HG03342 (cell line): ENCODE results near the gene PLRG1.

Source experiments
- ATAC-seq: cut with Tn5 transposase; IDR thresholded peaks from one replicate; pipeline ENCODE4 v1.9.1; 2021; ENCODE audit warnings: mild to moderate bottlenecking, moderate library complexity; ENCODE audit not compliant: unreplicated experiment

Gene PLRG1

DNA sequence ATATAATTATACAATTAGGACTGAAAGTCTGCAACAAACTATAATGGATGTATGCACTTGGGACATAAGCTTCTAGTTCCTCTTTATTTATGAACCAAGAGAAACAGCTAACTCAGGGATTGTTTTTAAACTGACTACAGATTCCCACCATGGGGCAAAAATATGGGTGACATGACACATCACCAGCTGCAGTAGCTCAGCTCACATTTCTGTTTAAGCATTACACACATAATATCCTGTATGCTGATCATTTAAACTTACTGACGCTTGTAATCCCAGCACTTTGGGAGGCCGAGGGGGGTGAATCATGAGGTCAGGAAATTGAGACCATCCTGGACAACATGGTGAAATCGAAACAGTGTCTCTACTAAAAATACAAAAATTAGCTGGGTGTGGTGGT is 24.1 kb upstream of the PLRG1 start:
- ATAC-seq = no peak

DNA sequence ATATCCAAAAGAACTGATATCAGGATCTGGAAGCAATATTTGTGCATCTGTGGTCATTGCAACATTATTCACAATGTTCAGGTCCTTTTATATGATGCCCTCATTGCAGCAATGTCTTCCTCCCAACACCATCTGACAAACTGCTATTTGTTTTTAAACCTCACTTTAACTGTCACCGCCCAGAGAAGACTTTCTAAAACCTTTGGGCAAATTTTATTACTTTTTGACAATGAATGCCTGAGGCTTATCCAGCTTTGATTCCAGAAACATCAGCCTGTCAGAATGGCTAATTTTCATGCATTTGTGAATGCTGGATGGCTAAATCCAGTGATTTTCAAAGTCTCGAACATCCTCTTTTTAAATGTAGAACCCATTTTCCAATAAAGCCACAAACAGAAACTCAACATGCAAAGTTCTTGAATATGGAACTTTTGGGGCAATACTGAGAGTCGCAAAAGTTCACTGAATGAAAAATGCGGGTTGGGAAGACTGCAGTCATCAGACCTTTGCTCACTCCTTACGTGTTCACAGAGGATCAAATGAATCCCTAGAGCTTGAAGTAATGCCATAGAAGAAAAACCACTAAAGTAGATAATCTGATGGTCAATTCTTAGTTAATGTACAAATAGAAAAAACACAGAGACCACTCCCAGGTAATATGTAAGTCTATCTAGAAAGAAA is 23.1 kb upstream of the PLRG1 start:
- ATAC-seq = no peak

DNA sequence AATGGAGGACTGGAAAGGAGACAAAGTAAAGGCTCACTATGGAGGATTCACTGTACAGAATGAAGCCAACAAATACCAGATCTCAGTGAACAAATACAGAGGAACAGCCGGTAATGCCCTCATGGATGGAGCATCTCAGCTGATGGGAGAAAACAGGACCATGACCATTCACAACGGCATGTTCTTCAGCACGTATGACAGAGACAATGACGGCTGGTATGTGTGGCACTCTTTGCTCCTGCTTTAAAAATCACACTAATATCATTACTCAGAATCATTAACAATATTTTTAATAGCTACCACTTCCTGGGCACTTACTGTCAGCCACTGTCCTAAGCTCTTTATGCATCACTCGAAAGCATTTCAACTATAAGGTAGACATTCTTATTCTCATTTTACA is 19.4 kb upstream of the PLRG1 start:
- ATAC-seq = no peak

DNA sequence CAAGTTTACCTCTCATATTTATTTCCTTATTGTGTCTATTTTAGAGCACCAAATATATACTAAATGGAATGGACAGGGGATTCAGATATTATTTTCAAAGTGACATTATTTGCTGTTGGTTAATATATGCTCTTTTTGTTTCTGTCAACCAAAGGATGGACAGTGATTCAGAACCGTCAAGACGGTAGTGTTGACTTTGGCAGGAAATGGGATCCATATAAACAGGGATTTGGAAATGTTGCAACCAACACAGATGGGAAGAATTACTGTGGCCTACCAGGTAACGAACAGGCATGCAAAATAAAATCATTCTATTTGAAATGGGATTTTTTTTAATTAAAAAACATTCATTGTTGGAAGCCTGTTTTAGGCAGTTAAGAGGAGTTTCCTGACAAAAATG is 18.8 kb upstream of the PLRG1 start:
- ATAC-seq = no peak

DNA sequence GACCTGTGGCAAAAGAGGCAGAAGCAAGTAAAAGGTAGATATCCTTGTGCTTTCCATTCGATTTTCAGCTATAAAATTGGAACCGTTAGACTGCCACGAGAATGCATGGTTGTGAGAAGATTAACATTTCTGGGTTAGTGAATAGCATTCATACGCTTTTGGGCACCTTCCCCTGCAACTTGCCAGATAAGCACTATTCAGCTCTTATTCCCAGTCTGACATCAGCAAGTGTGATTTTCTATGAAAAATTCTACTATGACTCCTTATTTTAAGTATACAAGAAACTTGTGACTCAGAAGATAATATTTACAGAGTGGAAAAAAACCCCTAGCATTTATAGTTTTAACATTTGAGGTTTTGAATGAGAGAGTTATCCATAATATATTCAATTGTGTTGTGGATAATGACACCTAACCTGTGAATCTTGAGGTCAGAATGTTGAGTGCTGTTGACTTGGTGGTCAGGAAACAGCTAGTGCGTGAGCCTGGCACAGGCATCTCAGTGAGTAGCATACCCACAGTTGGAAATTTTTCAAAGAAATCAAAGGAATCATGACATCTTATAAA is 16.5 kb upstream of the PLRG1 start:
- ATAC-seq = no peak

DNA sequence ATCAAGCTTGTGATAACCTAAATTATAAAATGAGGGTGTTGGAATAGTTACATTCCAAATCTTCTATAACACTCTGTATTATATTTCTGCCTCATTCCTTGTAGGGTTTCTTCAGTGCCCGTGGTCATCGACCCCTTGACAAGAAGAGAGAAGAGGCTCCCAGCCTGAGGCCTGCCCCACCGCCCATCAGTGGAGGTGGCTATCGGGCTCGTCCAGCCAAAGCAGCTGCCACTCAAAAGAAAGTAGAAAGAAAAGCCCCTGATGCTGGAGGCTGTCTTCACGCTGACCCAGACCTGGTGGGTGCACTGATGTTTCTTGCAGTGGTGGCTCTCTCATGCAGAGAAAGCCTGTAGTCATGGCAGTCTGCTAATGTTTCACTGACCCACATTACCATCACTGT is 15.5 kb upstream of the PLRG1 start:
- ATAC-seq = no peak

DNA sequence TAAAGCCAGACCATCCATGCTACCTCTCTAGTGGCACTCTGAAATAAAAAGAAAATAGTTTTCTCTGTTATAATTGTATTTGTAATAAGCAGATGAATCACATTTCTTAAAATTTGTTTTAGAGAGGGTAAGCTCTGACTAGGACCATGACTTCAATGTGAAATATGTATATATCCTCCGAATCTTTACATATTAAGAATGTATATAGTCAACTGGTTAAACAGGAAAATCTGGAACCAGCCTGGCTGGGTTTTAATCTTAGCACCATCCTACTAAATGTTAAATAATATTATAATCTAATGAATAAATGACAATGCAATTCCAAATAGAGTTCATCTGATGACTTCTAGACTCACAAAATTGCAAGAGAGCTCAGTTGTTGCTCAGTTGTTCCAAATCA is 14.1 kb upstream of the PLRG1 start:
- no peak for ATAC-seq

DNA sequence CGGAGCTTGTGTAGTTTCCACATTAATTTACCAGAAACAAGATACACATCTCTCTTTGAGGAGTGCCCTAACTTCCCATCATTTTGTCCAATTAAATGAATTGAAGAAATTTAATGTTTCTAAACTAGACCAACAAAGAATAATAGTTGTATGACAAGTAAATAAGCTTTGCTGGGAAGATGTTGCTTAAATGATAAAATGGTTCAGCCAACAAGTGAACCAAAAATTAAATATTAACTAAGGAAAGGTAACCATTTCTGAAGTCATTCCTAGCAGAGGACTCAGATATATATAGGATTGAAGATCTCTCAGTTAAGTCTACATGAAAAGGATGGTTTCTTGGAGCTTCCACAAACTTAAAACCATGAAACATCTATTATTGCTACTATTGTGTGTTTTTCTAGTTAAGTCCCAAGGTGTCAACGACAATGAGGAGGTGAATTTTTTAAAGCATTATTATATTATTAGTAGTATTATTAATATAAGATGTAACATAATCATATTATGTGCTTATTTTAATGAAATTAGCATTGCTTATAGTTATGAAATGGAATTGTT is 12.6 kb upstream of the PLRG1 start, which contains the start of gene FGB:
TSS of gene FGB (plus strand) at position 315 of the 558 bp plus-strand sequence. CDS start at position 323, 8 bp downstream.
- ATAC-seq = no peak

DNA sequence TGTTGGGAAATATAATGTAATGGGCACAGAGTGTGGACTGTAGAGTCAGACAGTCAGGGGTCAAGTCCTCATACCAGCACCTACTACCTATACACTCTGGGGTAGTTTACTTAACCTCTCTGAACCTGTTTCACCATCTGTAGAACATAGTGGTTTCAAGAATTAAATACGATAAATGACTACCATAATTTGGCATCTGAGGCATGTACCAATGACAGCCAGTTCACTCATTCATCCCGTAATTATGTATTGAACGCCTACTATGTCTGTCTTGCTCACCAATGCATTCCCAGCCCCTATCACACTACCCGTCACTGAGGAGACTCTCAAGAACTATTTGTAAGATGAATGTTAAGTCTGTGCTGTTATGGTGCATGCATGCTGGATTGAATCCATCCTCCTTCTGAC is 10.6 kb upstream of the PLRG1 start:
- no peak for ATAC-seq

DNA sequence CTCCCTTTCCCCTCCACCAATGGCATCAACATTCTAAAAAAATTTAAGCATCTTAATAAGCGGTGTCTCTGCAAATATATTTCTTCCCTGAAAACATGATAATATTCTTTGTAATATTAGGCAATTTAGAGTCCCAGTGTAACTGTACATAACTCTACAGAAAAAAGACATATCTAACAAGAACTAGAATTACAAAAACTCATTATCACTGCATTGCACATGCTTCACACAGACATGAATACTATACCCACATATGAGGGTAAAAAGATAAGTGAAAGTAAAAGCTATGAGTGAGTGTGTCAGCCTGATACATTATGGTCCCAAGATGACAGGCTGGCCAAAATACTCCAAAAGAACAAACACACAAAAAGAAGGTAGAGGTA is 10.2 kb upstream of the PLRG1 start:
- no peak for ATAC-seq

DNA sequence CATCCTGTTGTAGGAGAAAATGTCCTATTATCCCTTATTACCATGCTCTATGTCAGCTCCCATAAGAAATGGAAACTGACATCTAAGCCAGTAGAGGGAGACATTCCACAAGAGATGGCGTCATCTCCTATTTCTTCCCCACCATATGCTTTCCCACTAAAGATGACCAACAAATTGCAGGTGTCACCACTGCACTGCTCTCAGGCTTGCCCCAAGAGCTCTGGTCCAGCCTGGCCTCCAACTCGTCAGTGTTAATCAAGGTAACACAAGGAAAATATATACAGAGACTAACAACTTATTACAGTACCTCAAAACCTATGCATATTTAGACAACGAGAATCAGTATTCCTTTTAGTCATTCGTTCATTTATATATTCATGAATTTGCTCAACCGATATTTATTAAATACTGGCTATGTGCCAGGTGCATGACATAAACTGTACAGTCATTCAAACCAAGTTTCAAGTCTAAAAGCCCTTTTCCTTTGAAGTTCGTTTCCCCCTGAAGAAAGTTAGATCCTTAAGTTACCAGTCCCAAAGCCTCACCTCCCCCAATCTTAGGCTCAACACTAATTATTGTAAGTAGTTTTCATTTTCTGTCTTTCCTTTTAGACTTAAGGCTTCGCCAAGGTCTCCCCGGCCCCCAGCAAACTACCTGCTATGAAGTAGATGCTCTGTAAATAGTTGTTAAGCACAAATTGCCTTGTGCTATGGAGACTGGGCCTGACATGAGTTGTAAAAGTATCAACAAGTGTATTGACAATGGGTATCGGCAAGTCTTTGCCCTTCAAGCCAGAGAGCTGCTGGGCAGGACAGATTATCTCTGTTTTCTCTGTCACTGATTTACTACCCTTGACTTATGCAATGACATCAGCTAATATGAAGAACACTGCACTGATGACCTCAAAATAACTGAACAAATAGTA is 9.6 kb upstream of the PLRG1 start:
- peak; percentile 87 for ATAC-seq

DNA sequence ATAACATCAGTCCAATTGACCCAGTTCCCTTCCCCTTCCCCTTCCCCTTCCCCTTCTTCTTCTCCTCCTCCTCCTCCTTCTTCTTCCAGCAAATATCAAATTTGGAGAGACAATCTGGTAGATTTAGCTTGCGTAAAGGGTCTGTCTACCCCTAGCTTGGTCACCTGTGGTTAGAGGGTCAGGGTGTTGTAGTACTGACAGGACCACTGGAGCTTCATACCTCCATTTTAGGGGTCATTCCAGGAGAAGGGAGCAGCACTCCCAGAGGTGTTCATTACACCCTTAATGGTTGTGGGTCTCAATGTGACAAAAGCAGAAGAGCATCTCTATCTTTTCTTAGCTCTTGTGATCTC is 8.9 kb upstream of the PLRG1 start:
- ATAC-seq = peak; percentile 16

DNA sequence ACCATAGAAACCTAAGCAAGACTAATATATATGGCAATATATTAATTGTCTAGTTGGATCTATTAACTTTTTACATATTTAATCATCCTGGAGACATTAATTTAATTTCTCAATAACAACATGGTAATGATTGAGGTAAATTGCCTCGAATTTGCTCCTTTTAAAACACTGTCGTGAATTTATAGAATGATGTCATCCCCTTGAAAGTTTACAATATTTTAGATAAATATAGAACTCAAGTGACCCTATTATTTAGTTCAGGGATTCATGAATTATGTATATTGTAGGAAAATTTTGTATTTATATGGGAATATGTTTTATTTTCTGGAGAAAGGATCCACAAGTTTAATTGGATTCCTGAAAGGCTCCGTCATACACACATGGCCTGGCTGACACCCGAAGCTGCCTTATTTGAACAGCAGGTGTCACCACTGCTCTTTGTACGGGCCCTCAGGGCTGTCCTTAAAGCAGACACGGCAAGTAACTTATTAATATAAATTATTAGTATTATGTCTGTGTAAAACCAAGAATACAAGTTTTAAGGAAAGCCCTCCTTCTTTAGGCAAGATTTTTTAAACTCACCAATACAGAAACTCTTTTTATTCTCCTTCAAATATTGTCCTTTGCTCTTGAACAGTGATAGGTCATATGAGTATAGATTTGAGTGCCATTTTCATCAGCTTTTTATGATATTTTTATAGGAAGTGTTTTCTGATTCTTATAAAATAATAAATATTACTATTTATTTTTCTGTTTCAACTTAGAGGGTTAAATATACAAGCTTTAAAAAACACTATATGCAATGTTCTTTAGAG is 1.9 kb upstream of the PLRG1 start:
- ATAC-seq = peak; percentile 55

DNA sequence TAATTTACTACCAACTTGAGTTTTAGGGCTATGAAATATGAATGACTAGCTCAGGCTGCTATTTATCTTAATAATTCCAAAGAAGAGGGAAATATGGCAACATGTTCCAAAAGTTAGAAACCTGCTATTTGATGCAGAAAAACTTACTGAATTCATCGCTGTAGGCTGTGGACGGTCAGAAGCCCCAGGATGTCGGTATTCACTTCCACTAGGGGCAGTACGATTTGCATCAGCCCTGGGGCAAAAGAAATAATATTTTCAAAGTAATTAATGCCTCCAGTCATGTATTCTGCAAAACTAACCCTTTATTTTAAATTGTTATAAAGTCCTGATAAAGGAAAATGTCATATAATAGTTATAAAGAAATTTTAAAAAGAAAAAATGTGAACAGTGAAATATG is 4.5 kb downstream of the PLRG1 start:
- ATAC-seq = no peak

DNA sequence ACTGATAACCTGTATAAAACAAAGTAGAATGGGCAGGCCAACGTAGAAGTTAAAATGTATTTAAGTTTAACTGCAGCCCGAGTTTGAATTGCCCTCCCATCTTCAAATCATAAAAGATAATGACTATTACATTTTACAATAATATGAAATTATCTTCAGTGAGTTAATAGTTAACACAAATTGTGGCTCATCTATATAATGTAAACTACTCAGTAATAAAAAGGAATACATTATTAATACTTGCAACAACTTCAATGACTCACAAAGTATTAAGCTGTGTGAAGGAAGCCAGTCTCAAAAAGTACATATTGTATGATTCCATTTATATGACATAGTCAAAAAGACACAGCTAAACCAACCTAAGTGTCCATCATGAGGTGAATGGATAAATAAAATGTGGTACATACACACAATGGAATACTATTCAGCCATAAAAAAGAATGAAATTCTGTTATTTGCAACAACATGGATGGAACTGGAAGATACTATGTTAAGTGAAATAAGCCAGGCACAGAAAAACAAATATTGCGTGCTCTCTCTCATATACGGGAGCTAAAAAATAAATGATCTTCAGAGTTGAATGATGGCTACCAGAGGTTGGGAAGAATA is 7.8 kb downstream of the PLRG1 start:
- no peak for ATAC-seq

DNA sequence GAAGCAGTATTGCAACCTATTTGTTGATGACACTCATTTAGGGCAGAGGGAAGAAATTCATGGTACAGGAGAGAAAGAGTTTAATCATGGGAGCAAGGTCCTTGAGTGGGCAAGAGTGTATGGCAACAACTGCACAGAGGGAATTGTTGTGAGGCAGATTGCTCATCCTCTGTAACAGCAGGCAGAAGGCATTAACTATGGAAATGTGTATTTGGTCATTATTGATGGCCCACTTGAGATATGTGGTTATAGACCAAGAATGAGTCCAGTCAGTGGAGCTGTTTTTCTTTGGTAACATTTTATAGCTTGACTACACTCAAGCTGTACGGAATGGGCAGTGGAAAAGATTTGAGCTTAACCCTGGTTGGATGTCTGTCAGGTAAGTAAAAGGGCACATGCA is 15.9 kb downstream of the PLRG1 start:
- no peak for ATAC-seq

DNA sequence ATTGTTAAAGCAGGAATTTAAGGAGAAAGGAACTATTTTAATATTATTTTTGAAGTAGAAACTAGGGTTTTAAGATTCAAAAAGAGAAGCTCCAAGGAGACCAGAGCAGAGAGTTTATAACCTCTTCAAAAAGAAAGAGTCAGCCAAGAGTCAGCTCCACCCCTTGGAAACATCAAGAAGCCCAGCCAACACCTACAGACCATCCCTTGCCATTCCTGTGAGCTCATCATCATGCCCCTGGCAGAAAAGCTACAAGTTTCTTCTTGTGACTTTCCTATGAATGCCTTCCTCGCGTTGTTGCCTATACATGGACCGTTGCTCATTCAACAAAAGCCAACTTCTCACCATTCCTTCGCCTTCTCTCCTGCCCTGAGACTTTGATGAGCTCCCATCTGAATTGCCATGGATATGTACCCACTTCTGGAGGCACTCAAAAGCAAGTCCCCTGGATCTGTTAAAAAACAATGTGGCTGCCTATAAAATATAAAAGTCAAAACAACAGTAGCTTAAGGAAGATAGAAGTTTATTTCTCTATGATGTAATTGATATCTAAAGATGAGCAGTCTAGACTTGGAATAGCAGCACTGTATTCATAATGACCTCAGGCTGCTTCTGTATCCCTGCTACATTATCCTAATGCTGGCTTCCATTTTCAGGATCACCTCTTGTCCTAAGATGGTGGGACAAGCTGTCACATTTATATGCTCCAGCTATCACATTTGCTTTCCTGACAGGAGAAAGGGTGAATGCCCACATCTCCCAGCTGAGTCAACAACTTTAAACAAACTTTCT is 20.3 kb downstream of the PLRG1 start:
- ATAC-seq = no peak

DNA sequence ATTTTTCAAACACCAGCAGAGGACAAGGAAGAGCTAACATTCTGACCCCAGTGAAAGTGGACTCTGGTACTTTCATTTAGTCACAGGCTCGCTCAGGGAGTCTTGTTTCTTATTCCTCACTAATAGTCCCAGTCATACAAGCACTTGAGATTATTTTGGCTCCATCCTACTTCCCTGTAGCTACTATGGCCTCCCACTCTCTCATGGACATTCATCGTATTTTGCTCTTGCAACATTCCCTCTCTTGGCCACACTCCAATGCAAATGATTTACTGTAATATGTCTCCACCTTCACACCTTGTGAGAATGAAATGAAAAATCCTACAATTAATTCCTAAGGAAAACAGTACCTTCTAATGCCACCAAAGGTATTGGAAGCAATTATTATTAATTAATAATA is 21.3 kb downstream of the PLRG1 start:
- no peak for ATAC-seq

DNA sequence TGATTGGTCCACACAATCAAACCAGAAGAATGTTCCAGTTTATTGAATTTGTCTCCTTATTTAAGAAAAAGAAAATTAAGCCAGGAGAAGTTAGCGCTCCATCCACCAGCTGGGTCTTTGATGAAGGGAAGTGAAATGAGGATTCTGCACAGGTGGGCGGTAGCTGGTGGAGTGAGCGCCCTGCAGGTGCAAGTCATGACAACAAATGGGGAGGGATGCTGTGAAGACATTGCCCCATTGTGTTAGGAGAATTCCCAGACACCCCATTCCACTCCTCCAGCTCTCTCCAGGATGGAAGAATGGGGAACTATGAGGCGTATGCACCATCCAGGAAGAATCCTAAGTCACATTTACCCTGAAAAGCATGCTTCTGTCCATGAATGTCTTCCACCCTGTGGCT is 22.9 kb downstream of the PLRG1 start:
- no peak for ATAC-seq

DNA sequence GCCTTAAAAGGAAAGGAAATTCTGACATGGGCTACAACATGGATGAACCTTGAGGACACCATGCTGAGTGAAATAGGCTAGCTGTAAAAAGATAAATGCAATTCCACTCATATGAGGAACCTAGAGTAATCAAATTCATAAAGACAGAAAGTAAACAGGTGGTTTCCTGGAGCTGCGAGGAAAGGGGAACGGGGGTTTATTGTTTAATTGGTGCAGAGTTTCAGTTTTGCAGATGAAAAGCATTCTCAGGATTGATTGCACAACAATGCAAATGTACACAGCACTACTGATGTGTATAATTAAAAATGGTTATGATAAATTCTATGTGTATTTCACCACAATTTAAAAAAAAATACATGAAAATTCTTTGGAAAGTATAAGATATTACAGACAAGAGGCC is 24.0 kb downstream of the PLRG1 start:
- peak; percentile 64 for ATAC-seq
